GM12891 (cell line): Measurements from ENCODE around the gene PRDX6.

Experiments used
- PAX5 ChIP-seq: IDR thresholded peaks from 2 replicates; pipeline ENCODE4 v1.6.1; 2011; ENCODE audit warnings: low read length, moderate library complexity, mild to moderate bottlenecking; ENCODE audit not compliant: insufficient read depth, severe bottlenecking
- POLR2A ChIP-seq: IDR thresholded peaks from 2 replicates; pipeline ENCODE4 v1.6.1; 2011; ENCODE audit warnings: low read depth, low read length, control low read depth
- POLR2AphosphoS5 ChIP-seq: IDR thresholded peaks from 2 replicates; pipeline ENCODE4 v1.6.1; 2011; ENCODE audit warnings: low read depth, low read length, control low read depth
- POU2F2 ChIP-seq: IDR thresholded peaks from 2 replicates; pipeline ENCODE4 v1.6.1; 2011; ENCODE audit warnings: low read depth, mild to moderate bottlenecking, control low read depth, low read length, moderate library complexity
- SPI1 ChIP-seq: IDR thresholded peaks from 2 replicates; pipeline ENCODE4 v1.6.1; 2011; ENCODE audit warnings: low read depth, low read length, control low read depth
- TAF1 ChIP-seq: IDR thresholded peaks from 2 replicates; pipeline ENCODE4 v1.6.1; 2011; ENCODE audit warnings: low read depth, low read length, control low read depth

GRCh38 chr1:173495609-173496267 lies 18.6 kb downstream of the PRDX6 start:
- TF ChIP-seq POLR2A (no peak), POLR2AphosphoS5 (no peak), POU2F2 (no peak), TAF1 (no peak), PAX5 (no peak), SPI1 (no peak)
